HG03520 (cell line): ENCODE measurements around the gene JAKMIP1.

Experiments used
- ATAC-seq: cut with Tn5 transposase; IDR thresholded peaks from one replicate; pipeline ENCODE4 v1.9.1; 2021; ENCODE audit warnings: mild to moderate bottlenecking, moderate library complexity; ENCODE audit not compliant: unreplicated experiment

JAKMIP1 gene

GRCh38 chr4:6071191-6071958 lies 129.0 kb downstream of the JAKMIP1 start:
- no peak for ATAC-seq

- ATAC-seq = no peak
These were observed 130.3 kb downstream of the JAKMIP1 start for GRCh38 chr4:6069845-6070709.

- no peak for ATAC-seq
These were observed 131.4 kb downstream of the JAKMIP1 start for GRCh38 chr4:6068986-6069385.

GRCh38 chr4:6065934-6066590 lies 134.3 kb downstream of the JAKMIP1 start:
- no peak for ATAC-seq

GRCh38 chr4:6065166-6065565 lies 135.2 kb downstream of the JAKMIP1 start:
- ATAC-seq = no peak

GRCh38 chr4:6064383-6064782 lies 136.0 kb downstream of the JAKMIP1 start:
- no peak for ATAC-seq

GRCh38 chr4:6063684-6064083 lies 136.7 kb downstream of the JAKMIP1 start:
- ATAC-seq = no peak

GRCh38 chr4:6062133-6062532 lies 138.2 kb downstream of the JAKMIP1 start:
- no peak for ATAC-seq

- ATAC-seq = no peak
These were observed 141.0 kb downstream of the JAKMIP1 start for GRCh38 chr4:6059375-6059805.

- no peak for ATAC-seq
These were observed 141.6 kb downstream of the JAKMIP1 start for GRCh38 chr4:6058531-6059374.

- no peak for ATAC-seq
These were observed 143.2 kb downstream of the JAKMIP1 start for GRCh38 chr4:6056976-6057766.

GRCh38 chr4:6055436-6055835 lies 144.9 kb downstream of the JAKMIP1 start:
- no peak for ATAC-seq

GRCh38 chr4:6055030-6055429 lies 145.3 kb downstream of the JAKMIP1 start:
- no peak for ATAC-seq

GRCh38 chr4:6054162-6054922 lies 146.0 kb downstream of the JAKMIP1 start:
- ATAC-seq = no peak

- ATAC-seq = no peak
These were observed 147.7 kb downstream of the JAKMIP1 start for GRCh38 chr4:6052679-6053078.

GRCh38 chr4:6050551-6050950 lies 149.8 kb downstream of the JAKMIP1 start:
- ATAC-seq = no peak

- no peak for ATAC-seq
These were observed 150.4 kb downstream of the JAKMIP1 start for GRCh38 chr4:6049985-6050384.

- no peak for ATAC-seq
These were observed 151.1 kb downstream of the JAKMIP1 start for GRCh38 chr4:6049278-6049677.

- no peak for ATAC-seq
These were observed 151.8 kb downstream of the JAKMIP1 start for GRCh38 chr4:6048537-6048936.
